RWPE2 (cell line): ENCODE data around the gene AOPEP.

Experiments
- ATAC-seq: fragments of 200-7000 bp; cut with Tn5 transposase; 3 replicates; pipeline ENCODE4 v1.9.1; 2021; ENCODE audit warnings: low read depth
- DNase-seq: peaks from one replicate; pipeline ENCODE4 v3.0.0-alpha.2; 2020; ENCODE audit warnings: low spot score
- H3K27ac ChIP-seq: fragments of 450-650 bp; 2 replicates; pipeline ENCODE4 v1.5.1; 2017; ENCODE audit warnings: mild to moderate bottlenecking; ENCODE audit not compliant: poor library complexity, severe bottlenecking
- H3K27me3 ChIP-seq: fragments of 250-450 bp; sonication (Bioruptor Pico); 2 replicates; pipeline ENCODE4 v1.5.1; 2021; ENCODE audit warnings: mild to moderate bottlenecking, moderate library complexity; ENCODE audit not compliant: insufficient read depth, poor library complexity, severe bottlenecking
- H3K36me3 ChIP-seq: fragments of 250-450 bp; sonication (Bioruptor Pico); 2 replicates; pipeline ENCODE4 v1.5.1; 2020; ENCODE audit warnings: low read depth, mild to moderate bottlenecking, moderate library complexity
- H3K4me1 ChIP-seq: fragments of 250-450 bp; sonication (Bioruptor Pico); 2 replicates; pipeline ENCODE4 v1.5.1; 2021; ENCODE audit warnings: mild to moderate bottlenecking, moderate library complexity; ENCODE audit not compliant: insufficient read depth, poor library complexity, severe bottlenecking
- H3K4me3 ChIP-seq: fragments of 250-450 bp; sonication (Bioruptor Pico); 2 replicates; pipeline ENCODE4 v1.5.1; 2021; ENCODE audit warnings: mild to moderate bottlenecking, moderate library complexity; ENCODE audit not compliant: severe bottlenecking
- H3K9me3 ChIP-seq: fragments of 250-450 bp; sonication (Bioruptor Pico); 2 replicates; pipeline ENCODE4 v1.5.1; 2021; ENCODE audit warnings: mild to moderate bottlenecking, moderate library complexity; ENCODE audit not compliant: severe bottlenecking
- TF ChIP-seq, protein P1 (sequence below): fragments of 450-650 bp; IDR thresholded peaks from one replicate; pipeline ENCODE4 v1.5.1; 2017; ENCODE audit warnings: mild to moderate bottlenecking, moderate library complexity; ENCODE audit not compliant: poor library complexity, severe bottlenecking

Gene AOPEP

DNA sequence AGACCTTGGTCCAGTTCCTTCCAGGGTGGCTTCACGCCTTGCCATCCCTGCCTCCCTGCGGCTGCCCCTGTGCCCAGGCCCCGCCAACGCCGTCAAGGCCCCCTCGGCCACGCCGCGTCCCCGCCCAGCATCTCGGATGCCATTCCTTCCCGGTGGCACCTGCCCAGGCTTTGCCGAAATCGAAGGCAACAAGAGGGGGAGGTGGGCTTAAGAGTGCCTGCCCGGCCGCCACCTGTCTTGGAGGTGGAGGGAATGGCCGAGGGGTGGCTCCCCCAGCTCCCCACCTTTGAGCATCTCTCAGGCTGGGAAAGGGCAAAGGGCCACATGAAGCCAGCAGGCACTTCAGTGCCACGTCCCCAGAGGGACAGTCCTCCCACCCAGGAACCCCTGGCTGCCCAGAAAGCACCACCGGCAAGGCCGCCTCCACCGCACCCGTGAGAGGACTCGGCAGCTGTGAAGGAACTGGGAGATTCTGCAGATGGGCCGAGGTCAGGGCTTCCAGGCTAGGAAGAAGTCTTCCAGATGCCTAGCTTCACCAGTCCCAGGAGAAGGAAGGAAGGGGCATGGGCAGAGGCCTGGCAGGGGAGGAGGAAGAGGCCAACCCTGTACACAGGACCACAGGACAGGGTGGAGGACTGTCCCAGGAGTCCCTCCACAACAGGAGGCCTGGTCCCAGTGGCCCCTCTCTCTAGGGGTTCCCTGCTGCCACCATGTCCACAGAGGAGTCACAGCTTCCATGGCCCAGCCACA lies 373.0 kb downstream of the AOPEP start:
- no peaks in the 10 kb centered on the region for H3K27me3 ChIP-seq
- H3K9me3 ChIP-seq: no peaks in the 10 kb centered on the region
- ATAC-seq: no peak
- H3K4me3 ChIP-seq: no peak overlapping the region
- peaks cover 35% of the 10 kb centered on the region for H3K4me1 ChIP-seq
- TF ChIP-seq, protein P1, sequence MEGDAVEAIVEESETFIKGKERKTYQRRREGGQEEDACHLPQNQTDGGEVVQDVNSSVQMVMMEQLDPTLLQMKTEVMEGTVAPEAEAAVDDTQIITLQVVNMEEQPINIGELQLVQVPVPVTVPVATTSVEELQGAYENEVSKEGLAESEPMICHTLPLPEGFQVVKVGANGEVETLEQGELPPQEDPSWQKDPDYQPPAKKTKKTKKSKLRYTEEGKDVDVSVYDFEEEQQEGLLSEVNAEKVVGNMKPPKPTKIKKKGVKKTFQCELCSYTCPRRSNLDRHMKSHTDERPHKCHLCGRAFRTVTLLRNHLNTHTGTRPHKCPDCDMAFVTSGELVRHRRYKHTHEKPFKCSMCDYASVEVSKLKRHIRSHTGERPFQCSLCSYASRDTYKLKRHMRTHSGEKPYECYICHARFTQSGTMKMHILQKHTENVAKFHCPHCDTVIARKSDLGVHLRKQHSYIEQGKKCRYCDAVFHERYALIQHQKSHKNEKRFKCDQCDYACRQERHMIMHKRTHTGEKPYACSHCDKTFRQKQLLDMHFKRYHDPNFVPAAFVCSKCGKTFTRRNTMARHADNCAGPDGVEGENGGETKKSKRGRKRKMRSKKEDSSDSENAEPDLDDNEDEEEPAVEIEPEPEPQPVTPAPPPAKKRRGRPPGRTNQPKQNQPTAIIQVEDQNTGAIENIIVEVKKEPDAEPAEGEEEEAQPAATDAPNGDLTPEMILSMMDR: no peak
- H3K36me3 ChIP-seq: peaks cover 11% of the 10 kb centered on the region
- H3K27ac ChIP-seq: peak overlapping the region; percentile 95
- no peak for DNase-seq

DNA sequence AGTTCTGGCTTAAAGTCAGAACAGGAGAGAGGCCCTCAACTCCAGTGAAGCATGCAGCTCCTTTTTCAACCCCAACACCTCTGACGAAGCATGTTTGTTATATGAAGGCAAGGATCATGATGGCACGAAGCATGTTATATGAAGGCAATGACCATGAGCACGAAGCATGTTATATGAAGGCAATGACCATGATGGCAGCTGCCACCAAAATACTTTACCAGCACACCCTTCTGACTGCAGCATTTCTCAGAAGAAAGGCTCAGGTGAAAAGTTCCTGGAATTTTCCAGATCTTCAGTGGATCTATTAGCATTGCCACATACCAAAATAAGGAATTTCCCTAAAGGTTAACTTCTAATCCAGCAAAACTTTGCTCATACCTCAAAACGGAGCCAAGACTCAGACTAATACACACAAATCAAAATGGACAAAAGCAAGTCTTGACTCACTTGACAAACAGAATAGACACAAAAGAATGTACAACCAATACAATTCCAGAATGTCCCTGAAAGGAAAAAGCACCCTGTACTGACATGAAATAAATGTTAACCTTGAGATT lies 373.6 kb downstream of the AOPEP start:
- Histone ChIP-seq H3K9me3 (no peaks in the 10 kb centered on the region), H3K4me3 (no peak overlapping the region), H3K27me3 (no peaks in the 10 kb centered on the region), H3K36me3 (peaks cover 11% of the 10 kb centered on the region), H3K27ac (peak overlapping the region; percentile 95), H3K4me1 (peaks cover 40% of the 10 kb centered on the region)
- DNase-seq (no peak), ATAC-seq (peak; percentile 66)
- TF ChIP-seq, protein P1: no peak

DNA sequence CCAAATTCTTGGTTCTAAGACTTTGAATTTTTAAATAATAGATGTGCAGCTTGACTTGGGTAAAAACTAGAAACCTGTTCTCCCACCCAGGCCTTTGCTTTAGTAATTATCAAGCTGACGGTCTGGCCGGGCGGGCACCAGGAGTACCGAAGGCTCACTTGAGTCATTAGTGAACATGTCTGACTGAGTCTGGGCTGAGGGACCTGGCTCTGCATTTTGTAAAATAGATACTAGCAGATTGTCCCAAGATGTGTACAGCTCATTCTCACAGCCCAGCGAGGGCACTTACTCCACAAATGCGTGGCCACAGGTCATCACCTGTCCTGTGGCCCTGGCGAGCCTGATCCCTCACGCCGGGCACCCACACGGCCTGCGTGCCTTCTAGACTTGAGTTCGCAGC lies 374.8 kb downstream of the AOPEP start:
- H3K4me1 ChIP-seq: peaks cover 51% of the 10 kb centered on the region
- H3K4me3 ChIP-seq: no peak overlapping the region
- peaks cover 15% of the 10 kb centered on the region for H3K36me3 ChIP-seq
- TF ChIP-seq, protein P1: no peak
- H3K27ac ChIP-seq: peak overlapping the region; percentile 95
- ATAC-seq: no peak
- DNase-seq: no peak
- no peaks in the 10 kb centered on the region for H3K9me3 ChIP-seq
- no peaks in the 10 kb centered on the region for H3K27me3 ChIP-seq

DNA sequence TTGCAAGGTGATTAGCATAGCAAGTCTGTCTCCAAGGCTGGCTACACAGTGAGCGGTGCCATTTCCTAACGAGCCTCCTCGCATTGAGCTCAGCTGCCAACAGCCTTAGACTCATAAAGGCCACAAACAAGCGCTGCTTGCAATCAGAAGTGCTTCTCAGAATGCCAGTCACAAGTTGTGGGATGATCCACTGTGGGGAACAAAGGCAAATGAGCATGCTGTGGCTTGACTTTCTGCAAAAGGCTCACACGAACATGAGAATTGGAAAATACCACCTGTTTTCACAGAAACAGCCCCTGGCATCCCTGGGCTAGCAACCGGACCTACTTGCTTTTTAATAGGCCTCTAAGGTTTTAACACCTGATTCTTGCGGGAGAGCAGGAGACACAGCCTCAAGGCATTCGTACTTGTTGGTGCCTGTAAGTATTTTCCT lies 375.5 kb downstream of the AOPEP start:
- TF ChIP-seq, protein P1: no peak
- DNase-seq: peak; percentile 82

DNA sequence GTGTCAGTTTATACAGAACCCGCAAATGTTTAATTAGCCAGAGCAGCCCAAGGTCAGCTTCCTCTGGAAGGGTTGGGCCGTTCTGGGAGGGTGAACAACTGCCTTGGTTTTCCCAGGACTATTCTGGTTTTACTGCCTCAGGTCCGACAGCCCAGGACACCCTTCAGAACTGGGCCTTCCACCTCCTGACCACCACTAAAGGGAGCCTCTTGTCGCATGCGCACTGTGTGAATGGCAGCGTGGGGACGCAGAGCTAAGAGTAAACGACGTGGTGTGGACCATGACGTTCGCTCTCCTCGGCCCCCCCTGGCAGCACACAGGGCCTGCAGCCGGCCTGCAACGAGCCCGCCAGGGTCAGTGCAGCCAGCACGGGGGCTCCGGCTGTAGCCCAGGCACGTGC lies 376.1 kb downstream of the AOPEP start:
- Histone ChIP-seq H3K4me1 (peaks cover 61% of the 10 kb centered on the region), H3K27ac (peak overlapping the region; percentile 95), H3K27me3 (no peaks in the 10 kb centered on the region), H3K36me3 (peaks cover 27% of the 10 kb centered on the region), H3K9me3 (no peaks in the 10 kb centered on the region), H3K4me3 (no peak overlapping the region)
- ATAC-seq (no peak), DNase-seq (no peak)
- TF ChIP-seq, protein P1: no peak

More for the DNA sequence above, 375.5 kb downstream of the AOPEP start:
- Histone ChIP-seq H3K27me3 (no peaks in the 10 kb centered on the region), H3K4me1 (peaks cover 55% of the 10 kb centered on the region), H3K36me3 (peaks cover 21% of the 10 kb centered on the region), H3K9me3 (no peaks in the 10 kb centered on the region), H3K27ac (peak overlapping the region; percentile 95), H3K4me3 (no peak overlapping the region)
- peak; percentile 63 for ATAC-seq
